HepG2 (cell line): Measurements from ENCODE around the gene DUS1L. TPM values are rescaled to one million over a fixed set of nuclear protein-coding genes. Genes with fewer than 3 reads are reported as not detected.
A peak's percentile ranks its signal among the peaks of the same experiment; 100 is the strongest.

Experiments
- BRCA1 ChIP-seq: sonication (generic); formaldehyde crosslinking; IDR thresholded peaks from 2 replicates; pipeline ENCODE4 v1.4.0; 2020; ENCODE audit warnings: missing genetic modification reagents
- CCDC6 ChIP-seq: sonication (generic); formaldehyde crosslinking; IDR thresholded peaks from 2 replicates; pipeline ENCODE4 v1.8.1; 2022; ENCODE audit warnings: mild to moderate bottlenecking, missing genetic modification reagents, moderate library complexity
- ETV6 ChIP-seq: sonication (generic); formaldehyde crosslinking; conservative IDR thresholded peaks from 2 replicates; pipeline ENCODE4 v1.4.0; 2020; ENCODE audit warnings: missing genetic modification reagents
- FOXO1 ChIP-seq: sonication (generic); formaldehyde crosslinking; IDR thresholded peaks from 2 replicates; pipeline ENCODE4 v1.4.0; 2020; ENCODE audit warnings: missing genetic modification reagents
- MAFG ChIP-seq: sonication (generic); formaldehyde crosslinking; IDR thresholded peaks from 2 replicates; pipeline ENCODE4 v1.5.1; 2020; ENCODE audit warnings: mild to moderate bottlenecking, missing genetic modification reagents
- MED1 ChIP-seq: sonication (generic); formaldehyde crosslinking; IDR thresholded peaks from 2 replicates; pipeline ENCODE4 v1.4.0; 2020; ENCODE audit warnings: missing genetic modification reagents
- NRL ChIP-seq: sonication (generic); formaldehyde crosslinking; IDR thresholded peaks from 2 replicates; pipeline ENCODE4 v1.5.0; 2020; ENCODE audit warnings: missing genetic modification reagents, mild to moderate bottlenecking, moderate library complexity, borderline replicate concordance
- POLR2A ChIP-seq, 2 experiments: IDR thresholded peaks; 2 replicates each; pipeline ENCODE4 v1.6.1; 2011; ENCODE audit warnings: low read depth in 2 of 2, low read length in 2 of 2, mild to moderate bottlenecking in 1 of 2, moderate library complexity in 1 of 2; ENCODE audit not compliant: insufficient read depth in 1 of 2
- POLR2G ChIP-seq: fragments of 200-400 bp; formaldehyde crosslinking; IDR thresholded peaks from 2 replicates; pipeline ENCODE4 v1.6.1; 2018; ENCODE audit warnings: mild to moderate bottlenecking, low read depth, low read length, moderate library complexity
- RBFOX2 ChIP-seq: fragments of 200-400 bp; formaldehyde crosslinking; IDR thresholded peaks from 2 replicates; pipeline ENCODE4 v1.6.1; 2017; ENCODE audit warnings: low read depth, mild to moderate bottlenecking, low read length
- RBM22 ChIP-seq: fragments of 200-400 bp; formaldehyde crosslinking; optimal IDR thresholded peaks from 2 replicates; pipeline ENCODE3; 2017; ENCODE audit warnings: mild to moderate bottlenecking, low read length, moderate library complexity
- RORA ChIP-seq: sonication (generic); formaldehyde crosslinking; IDR thresholded peaks from 2 replicates; pipeline ENCODE4 v1.5.0; 2020; ENCODE audit warnings: mild to moderate bottlenecking, missing genetic modification reagents, moderate library complexity
- SP1 ChIP-seq, 2 experiments: fragments of 450-650 bp in 1 of 2; sonication (generic) in 1 of 2; formaldehyde crosslinking in 1 of 2; IDR thresholded peaks; 2 replicates each; pipeline versions ENCODE4 v1.4.0 to v1.6.1; 2016 to 2020; ENCODE audit warnings: missing genetic modification reagents in 1 of 2
- TMF1 ChIP-seq: sonication (generic); formaldehyde crosslinking; IDR thresholded peaks from 2 replicates; pipeline ENCODE4 v1.8.1; 2022; ENCODE audit warnings: low read depth, missing genetic modification reagents
- ZBTB21 ChIP-seq: sonication (generic); formaldehyde crosslinking; IDR thresholded peaks from 2 replicates; pipeline ENCODE4 v1.4.0; 2020; ENCODE audit warnings: missing genetic modification reagents
- ZFP82 ChIP-seq: sonication (generic); formaldehyde crosslinking; IDR thresholded peaks from 2 replicates; pipeline ENCODE4 v1.5.1; 2020; ENCODE audit warnings: mild to moderate bottlenecking, missing genetic modification reagents, borderline replicate concordance
- ZFYVE20 ChIP-seq: sonication (generic); formaldehyde crosslinking; IDR thresholded peaks from 2 replicates; pipeline ENCODE4 v1.8.0; 2023; ENCODE audit warnings: low read depth, mild to moderate bottlenecking, moderate library complexity, missing genetic modification reagents, borderline replicate concordance
- ZNF232 ChIP-seq: sonication (generic); formaldehyde crosslinking; IDR thresholded peaks from 2 replicates; pipeline ENCODE4 v1.4.0; 2020; ENCODE audit warnings: missing genetic modification reagents, borderline replicate concordance
- ZNF256 ChIP-seq: sonication (generic); formaldehyde crosslinking; conservative IDR thresholded peaks from 2 replicates; pipeline ENCODE4 v1.4.0; 2020; ENCODE audit warnings: missing genetic modification reagents
- ZNF432 ChIP-seq: sonication (generic); formaldehyde crosslinking; IDR thresholded peaks from 2 replicates; pipeline ENCODE4 v1.5.0; 2020; ENCODE audit warnings: missing genetic modification reagents, mild to moderate bottlenecking, borderline replicate concordance
- ZNF451 ChIP-seq: sonication (generic); formaldehyde crosslinking; IDR thresholded peaks from 2 replicates; pipeline ENCODE4 v1.5.0; 2020; ENCODE audit warnings: mild to moderate bottlenecking, missing genetic modification reagents
- ZNF510 ChIP-seq: sonication (generic); formaldehyde crosslinking; IDR thresholded peaks from 2 replicates; pipeline ENCODE4 v1.4.0; 2020; ENCODE audit warnings: low read depth, mild to moderate bottlenecking, missing genetic modification reagents
- polyA plus RNA-seq, 8 experiments: library from polyadenylated mRNA; depleted of rRNA in 3 of 8; stranded (reverse) in 7 of 8; unstranded in 1 of 8; fragments of >200 nt; fragmentation: Illumina TruSeq in 4 of 8; extraction: Trizol in 4 of 8; gene quantifications; 2 replicates each; pipeline versions ENCODE4 v1.2.1 to v1.2.3, GENCODE V29; 2011 to 2016; ENCODE audit warnings: low read depth in 4 of 8, missing spikeins in 1 of 8, mixed read lengths in 1 of 8; ENCODE audit not compliant: insufficient read depth in 1 of 8
- total RNA-seq, 5 experiments: library from RNA; depleted of rRNA; stranded (reverse); fragments of >200 nt; fragmentation: Illumina TruSeq; extraction: Trizol; gene quantifications; 2 replicates each; pipeline ENCODE4 v1.2.3, GENCODE V29; 2016; ENCODE audit warnings: low read depth in 1 of 5
- TF ChIP-seq, protein P1 (sequence below): sonication (generic); formaldehyde crosslinking; IDR thresholded peaks from 2 replicates; pipeline ENCODE4 v1.4.0; 2020; ENCODE audit warnings: missing genetic modification reagents, low read depth, mild to moderate bottlenecking, borderline replicate concordance
- TF ChIP-seq, protein P2 (sequence below): sonication (generic); formaldehyde crosslinking; IDR thresholded peaks from 2 replicates; pipeline ENCODE4 v1.4.0; 2020; ENCODE audit warnings: missing genetic modification reagents; ENCODE audit errors: not compliant biosample characterization
- TF ChIP-seq, protein P3 (sequence below): sonication (generic); formaldehyde crosslinking; IDR thresholded peaks from 2 replicates; pipeline ENCODE4 v1.5.0; 2020; ENCODE audit warnings: mild to moderate bottlenecking, missing genetic modification reagents, moderate library complexity
- TF ChIP-seq, protein P4 (sequence below): sonication (generic); formaldehyde crosslinking; IDR thresholded peaks from 2 replicates; pipeline ENCODE4 v1.5.0; 2020; ENCODE audit warnings: missing genetic modification reagents, mild to moderate bottlenecking, borderline replicate concordance

DUS1L gene
- total and polyA plus RNA-seq, 2 of the 13 experiments (the other 11 are each of a cell fraction or from before 2014, with no cell fraction given), result 81.0 to 109 TPM

DNA sequence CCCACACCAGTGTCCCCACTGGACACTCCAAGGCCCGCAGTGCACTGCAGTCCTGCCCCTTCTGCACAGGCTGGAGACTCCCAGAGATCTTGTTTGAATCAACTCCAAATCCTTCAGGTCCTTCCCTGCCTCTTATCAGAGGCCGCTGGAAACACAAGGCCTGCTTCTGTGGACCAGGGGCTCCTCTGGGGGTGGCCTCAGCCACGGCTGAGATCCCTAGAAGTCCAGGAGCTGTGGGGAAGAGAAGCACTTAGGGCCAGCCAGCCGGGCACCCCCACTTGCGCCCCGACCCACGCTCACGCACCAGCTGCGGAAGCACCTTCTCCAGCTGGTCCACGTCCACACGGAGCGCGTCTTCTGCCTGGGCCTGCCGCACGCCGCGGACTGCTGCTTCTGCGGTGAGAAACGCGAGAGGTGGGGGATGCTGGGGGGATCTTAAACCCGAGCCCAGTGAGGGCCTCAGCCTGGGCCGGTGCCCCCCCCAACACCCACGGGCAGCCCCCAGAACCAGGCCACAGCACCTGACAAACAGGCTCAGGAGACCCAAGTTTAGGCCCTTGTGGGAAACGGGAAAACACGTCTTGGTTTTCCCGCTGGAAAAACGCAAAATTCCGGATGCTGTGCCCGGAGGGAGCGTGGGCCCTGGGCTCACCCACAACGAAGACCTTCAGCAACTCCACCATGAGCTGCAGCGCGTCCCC is 46.5 kb downstream of the DUS1L start (continued):
- TF ChIP-seq, protein P1, sequence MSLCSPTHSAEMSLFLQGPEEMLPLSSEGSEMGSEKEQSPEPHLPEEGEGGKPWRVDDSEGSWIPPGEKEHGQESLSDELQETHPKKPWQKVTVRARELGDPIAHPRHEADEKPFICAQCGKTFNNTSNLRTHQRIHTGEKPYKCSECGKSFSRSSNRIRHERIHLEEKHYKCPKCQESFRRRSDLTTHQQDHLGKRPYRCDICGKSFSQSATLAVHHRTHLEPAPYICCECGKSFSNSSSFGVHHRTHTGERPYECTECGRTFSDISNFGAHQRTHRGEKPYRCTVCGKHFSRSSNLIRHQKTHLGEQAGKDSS (CRISPR knock-in tag), result 0 out of 2 replicates have a peak, but pooled peaks have one; percentile 6
- TF ChIP-seq FOXO1 (no peak), ZNF510 (CRISPR knock-in tag) (no peak), ZNF432 (no peak), CCDC6 (CRISPR knock-in tag) (0 out of 2 replicates have a peak, but pooled peaks have one; percentile 52), POLR2A (IDR thresholded peaks at IDR 0.05; ENCODE audit: insufficient read depth in 1 of 2, low read depth in 2 of 2, low read length in 2 of 2) (peak in 1 of 2 experiments; percentile 30; a peak in 1 of 4 replicates), ETV6 (CRISPR knock-in tag) (no peak), RBM22 (peak; percentile 4), ZNF256 (CRISPR knock-in tag) (no peak), RBFOX2 (peak; percentile 97), ZNF451 (CRISPR knock-in tag) (no peak), NRL (0 out of 2 replicates have a peak, but pooled peaks have one; percentile 25), ZNF232 (peak; percentile 62; the same call in 1 of the 2 replicates), RORA (CRISPR knock-in tag) (no peak), ZBTB21 (CRISPR knock-in tag) (no peak), ZFYVE20 (CRISPR knock-in tag) (no peak), MED1 (no peak), MAFG (no peak), POLR2G (peak; percentile 60), ZFP82 (no peak), BRCA1 (no peak), TMF1 (CRISPR knock-in tag) (no peak), SP1 (IDR thresholded peaks at IDR 0.05) (no peak), SP1 (CRISPR knock-in tag; IDR thresholded peaks at IDR 0.05) (no peak)
- TF ChIP-seq, protein P2, sequence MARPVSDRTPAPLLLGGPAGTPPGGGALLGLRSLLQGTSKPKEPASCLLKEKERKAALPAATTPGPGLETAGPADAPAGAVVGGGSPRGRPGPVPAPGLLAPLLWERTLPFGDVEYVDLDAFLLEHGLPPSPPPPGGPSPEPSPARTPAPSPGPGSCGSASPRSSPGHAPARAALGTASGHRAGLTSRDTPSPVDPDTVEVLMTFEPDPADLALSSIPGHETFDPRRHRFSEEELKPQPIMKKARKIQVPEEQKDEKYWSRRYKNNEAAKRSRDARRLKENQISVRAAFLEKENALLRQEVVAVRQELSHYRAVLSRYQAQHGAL (CRISPR knock-in tag), result no peak
- TF ChIP-seq, protein P3, sequence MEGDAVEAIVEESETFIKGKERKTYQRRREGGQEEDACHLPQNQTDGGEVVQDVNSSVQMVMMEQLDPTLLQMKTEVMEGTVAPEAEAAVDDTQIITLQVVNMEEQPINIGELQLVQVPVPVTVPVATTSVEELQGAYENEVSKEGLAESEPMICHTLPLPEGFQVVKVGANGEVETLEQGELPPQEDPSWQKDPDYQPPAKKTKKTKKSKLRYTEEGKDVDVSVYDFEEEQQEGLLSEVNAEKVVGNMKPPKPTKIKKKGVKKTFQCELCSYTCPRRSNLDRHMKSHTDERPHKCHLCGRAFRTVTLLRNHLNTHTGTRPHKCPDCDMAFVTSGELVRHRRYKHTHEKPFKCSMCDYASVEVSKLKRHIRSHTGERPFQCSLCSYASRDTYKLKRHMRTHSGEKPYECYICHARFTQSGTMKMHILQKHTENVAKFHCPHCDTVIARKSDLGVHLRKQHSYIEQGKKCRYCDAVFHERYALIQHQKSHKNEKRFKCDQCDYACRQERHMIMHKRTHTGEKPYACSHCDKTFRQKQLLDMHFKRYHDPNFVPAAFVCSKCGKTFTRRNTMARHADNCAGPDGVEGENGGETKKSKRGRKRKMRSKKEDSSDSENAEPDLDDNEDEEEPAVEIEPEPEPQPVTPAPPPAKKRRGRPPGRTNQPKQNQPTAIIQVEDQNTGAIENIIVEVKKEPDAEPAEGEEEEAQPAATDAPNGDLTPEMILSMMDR (CRISPR knock-in tag), result peak; percentile 9; the same call in 1 of the 2 replicates
- TF ChIP-seq, protein P4, sequence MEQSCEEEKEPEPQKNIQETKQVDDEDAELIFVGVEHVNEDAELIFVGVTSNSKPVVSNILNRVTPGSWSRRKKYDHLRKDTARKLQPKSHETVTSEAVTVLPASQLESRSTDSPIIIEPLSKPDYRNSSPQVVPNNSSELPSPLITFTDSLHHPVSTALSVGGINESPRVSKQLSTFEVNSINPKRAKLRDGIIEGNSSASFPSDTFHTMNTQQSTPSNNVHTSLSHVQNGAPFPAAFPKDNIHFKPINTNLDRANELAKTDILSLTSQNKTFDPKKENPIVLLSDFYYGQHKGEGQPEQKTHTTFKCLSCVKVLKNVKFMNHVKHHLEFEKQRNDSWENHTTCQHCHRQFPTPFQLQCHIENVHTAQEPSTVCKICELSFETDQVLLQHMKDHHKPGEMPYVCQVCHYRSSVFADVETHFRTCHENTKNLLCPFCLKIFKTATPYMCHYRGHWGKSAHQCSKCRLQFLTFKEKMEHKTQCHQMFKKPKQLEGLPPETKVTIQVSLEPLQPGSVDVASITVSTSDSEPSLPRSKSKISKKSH (CRISPR knock-in tag), result peak; percentile 34; the same call in 1 of the 2 replicates
